ENCODE results near the gene SGMS2.

- TF ChIP-seq CTCF (IDR thresholded peaks at IDR 0.05) (no peak), EZH2phosphoT487 (IDR thresholded peaks at IDR 0.05) (no peak), EZH2 (IDR thresholded peaks at IDR 0.05) (no peak)
Measured at GRCh38 chr4:107922486-107923473, 98.0 kb downstream of the SGMS2 start.

Measured in neural progenitor cell (in vitro differentiated cells).